Effector memory CD4-positive, alpha-beta T cell (primary cell): Measurements from ENCODE around the gene KIF14.
"Not testable (repeated sequence)": the region's sequence is repeated elsewhere in the genome, so short reads cannot be mapped to it uniquely, and the experiment has no call there.

Experiments
- DNase-seq, 3 donors: peaks; one replicate each; pipeline ENCODE4 v3.0.0-alpha.2; 2020
- H3K27ac ChIP-seq: 2 replicates; pipeline ENCODE4 v1.7.0; 2013; ENCODE audit warnings: mild to moderate bottlenecking, low read length, moderate library complexity; ENCODE audit not compliant: insufficient read depth, poor library complexity, severe bottlenecking
- H3K27me3 ChIP-seq: replicated peaks from 2 replicates; pipeline ENCODE4 v1.7.0; 2013; ENCODE audit warnings: mild to moderate bottlenecking, low read length; ENCODE audit not compliant: insufficient read depth, control insufficient read depth, poor library complexity, severe bottlenecking
- H3K36me3 ChIP-seq: 2 replicates; pipeline ENCODE4 v1.7.0; 2013; ENCODE audit warnings: mild to moderate bottlenecking, low read length, moderate library complexity; ENCODE audit not compliant: control insufficient read depth, insufficient read depth
- H3K4me1 ChIP-seq: 2 replicates; pipeline ENCODE4 v1.7.0; 2013; ENCODE audit warnings: low read length, mild to moderate bottlenecking; ENCODE audit not compliant: control insufficient read depth, insufficient read depth, poor library complexity, severe bottlenecking
- H3K4me3 ChIP-seq: 2 replicates; pipeline ENCODE4 v1.7.0; 2013; ENCODE audit warnings: low read length, low read depth, mild to moderate bottlenecking; ENCODE audit not compliant: insufficient read depth, poor library complexity, severe bottlenecking
- H3K9me3 ChIP-seq: 2 replicates; pipeline ENCODE4 v1.7.0; 2013; ENCODE audit warnings: mild to moderate bottlenecking, low read length, moderate library complexity; ENCODE audit not compliant: control insufficient read depth

The KIF14 gene

GRCh38 chr1:200525090-200525987 lies 95.2 kb downstream of the KIF14 start:
- no peak overlapping the region for H3K4me3 ChIP-seq
- no peak overlapping the region for H3K27ac ChIP-seq
- no peaks in the 10 kb centered on the region for H3K36me3 ChIP-seq
- no peaks in the 10 kb centered on the region for H3K9me3 ChIP-seq
- H3K4me1 ChIP-seq = peaks cover 2% of the 10 kb centered on the region
- no peaks in the 10 kb centered on the region for H3K27me3 ChIP-seq
- no peak for DNase-seq

GRCh38 chr1:200524551-200524950 lies 96.0 kb downstream of the KIF14 start:
- not testable (repeated sequence) for H3K36me3 ChIP-seq, H3K4me3 ChIP-seq, H3K27me3 ChIP-seq, H3K9me3 ChIP-seq, DNase-seq, H3K27ac ChIP-seq, H3K4me1 ChIP-seq

GRCh38 chr1:200524092-200524491 lies 96.5 kb downstream of the KIF14 start:
- Histone ChIP-seq H3K4me3 (no peak overlapping the region), H3K9me3 (no peaks in the 10 kb centered on the region), H3K36me3 (no peaks in the 10 kb centered on the region), H3K27me3 (no peaks in the 10 kb centered on the region), H3K4me1 (no peaks in the 10 kb centered on the region), H3K27ac (no peak overlapping the region)
- no peak for DNase-seq

GRCh38 chr1:200520735-200521134 lies 99.8 kb downstream of the KIF14 start:
- DNase-seq = no peak
- H3K27ac ChIP-seq = no peak overlapping the region
- H3K27me3 ChIP-seq = no peaks in the 10 kb centered on the region
- H3K4me3 ChIP-seq = no peak overlapping the region
- H3K9me3 ChIP-seq = no peaks in the 10 kb centered on the region
- no peaks in the 10 kb centered on the region for H3K4me1 ChIP-seq
- H3K36me3 ChIP-seq = no peaks in the 10 kb centered on the region

GRCh38 chr1:200518524-200518923 lies 102.0 kb downstream of the KIF14 start:
- no peaks in the 10 kb centered on the region for H3K4me1 ChIP-seq
- DNase-seq = no peak
- no peaks in the 10 kb centered on the region for H3K27me3 ChIP-seq
- no peaks in the 10 kb centered on the region for H3K9me3 ChIP-seq
- H3K36me3 ChIP-seq = no peaks in the 10 kb centered on the region
- H3K27ac ChIP-seq = no peak overlapping the region
- no peak overlapping the region for H3K4me3 ChIP-seq

- DNase-seq = no peak
- H3K36me3 ChIP-seq = no peaks in the 10 kb centered on the region
- no peak overlapping the region for H3K4me3 ChIP-seq
- H3K27me3 ChIP-seq = no peaks in the 10 kb centered on the region
- H3K27ac ChIP-seq = no peak overlapping the region
- no peaks in the 10 kb centered on the region for H3K9me3 ChIP-seq
- H3K4me1 ChIP-seq = no peaks in the 10 kb centered on the region
Measured at GRCh38 chr1:200512191-200512590, 108.4 kb downstream of the KIF14 start.

- Histone ChIP-seq H3K27me3 (no peaks in the 10 kb centered on the region), H3K27ac (no peak overlapping the region), H3K9me3 (no peaks in the 10 kb centered on the region), H3K4me3 (no peak overlapping the region), H3K36me3 (no peaks in the 10 kb centered on the region), H3K4me1 (no peaks in the 10 kb centered on the region)
- peak; percentile 16 to 57 (median 23) for DNase-seq
Measured at GRCh38 chr1:200510228-200510623, 110.3 kb downstream of the KIF14 start.

- no peak overlapping the region for H3K27ac ChIP-seq
- H3K9me3 ChIP-seq = no peaks in the 10 kb centered on the region
- H3K4me3 ChIP-seq = no peak overlapping the region
- no peaks in the 10 kb centered on the region for H3K27me3 ChIP-seq
- no peaks in the 10 kb centered on the region for H3K4me1 ChIP-seq
- no peak for DNase-seq
- no peaks in the 10 kb centered on the region for H3K36me3 ChIP-seq
Measured at GRCh38 chr1:200506471-200506870, 114.1 kb downstream of the KIF14 start.

GRCh38 chr1:200505257-200505656 lies 115.3 kb downstream of the KIF14 start:
- H3K27me3 ChIP-seq = no peaks in the 10 kb centered on the region
- no peaks in the 10 kb centered on the region for H3K9me3 ChIP-seq
- no peaks in the 10 kb centered on the region for H3K36me3 ChIP-seq
- DNase-seq = no peak
- no peaks in the 10 kb centered on the region for H3K4me1 ChIP-seq
- H3K4me3 ChIP-seq = no peak overlapping the region
- no peak overlapping the region for H3K27ac ChIP-seq
